Measurements from ENCODE around the gene CPNE5. TPM values are rescaled to one million over a fixed set of nuclear protein-coding genes. Genes with fewer than 3 reads are reported as not detected.

The CPNE5 gene
- total RNA-seq, 1 experiment from 2014 or later, result not detected

DNA sequence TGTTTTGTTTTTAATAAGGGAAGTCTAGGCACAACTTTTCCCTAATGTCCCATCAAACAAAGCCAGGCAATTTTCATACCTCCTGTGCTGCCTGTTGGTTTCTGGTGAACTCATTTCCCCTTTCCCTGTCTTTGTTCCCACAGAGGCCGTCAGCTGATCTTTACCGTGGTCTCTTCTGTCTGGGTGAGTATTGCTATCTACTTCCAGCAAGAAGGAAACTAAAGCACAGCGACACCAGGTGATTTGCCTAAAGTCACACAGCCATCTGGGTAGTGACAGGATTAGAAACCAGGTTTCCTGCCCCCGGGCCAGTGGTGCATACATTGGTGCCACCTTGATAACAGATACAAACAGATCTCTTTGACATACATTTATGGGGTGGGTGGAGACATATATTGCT, 82.0 kb downstream of the CPNE5 start:
- peaks cover 13% of the 10 kb centered on the region for H3K4me1 Mint-ChIP-seq (ENCODE audit: low read depth, unreplicated experiment)

DNA sequence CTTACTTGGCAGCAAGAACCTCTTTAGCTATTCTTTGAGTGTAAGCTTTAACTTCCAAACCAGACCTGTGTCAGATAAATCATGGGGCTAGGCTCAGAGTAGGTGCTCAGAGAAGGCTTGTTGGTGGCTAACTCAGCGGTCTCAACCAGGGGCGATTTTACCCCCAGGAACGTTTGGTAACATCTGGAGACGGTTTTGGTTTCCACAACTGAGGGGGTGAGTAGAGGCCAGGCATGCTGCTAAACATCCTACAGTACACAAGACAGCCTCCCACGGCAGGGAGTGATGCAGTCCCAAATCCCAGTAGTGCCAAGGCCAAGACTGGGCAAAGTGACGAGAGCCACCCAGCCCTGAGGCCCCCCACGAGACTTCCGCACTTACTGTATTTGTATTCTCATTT, 82.5 kb downstream of the CPNE5 start:
- H3K4me1 Mint-ChIP-seq (ENCODE audit: low read depth, unreplicated experiment), result peaks cover 13% of the 10 kb centered on the region
- no peaks in the 10 kb centered on the region for H3K9me3 Mint-ChIP-seq (ENCODE audit: unreplicated experiment)
- peaks cover 2% of the 10 kb centered on the region for H3K27me3 Mint-ChIP-seq (ENCODE audit: insufficient read depth, unreplicated experiment)
- H3K4me3 Mint-ChIP-seq (ENCODE audit: unreplicated experiment), result no peak overlapping the region
- no peaks in the 10 kb centered on the region for H3K36me3 Mint-ChIP-seq (ENCODE audit: insufficient read depth, unreplicated experiment)
- no TSS peak for BruUV-seq (replicated peaks)
- Histone ChIP-seq H3K9me3 (no peaks in the 10 kb centered on the region), H3K4me3 (ENCODE audit: low read depth, low read length) (no peak overlapping the region), H3K36me3 (ENCODE audit: control insufficient read depth, insufficient read depth, low read length) (no peaks in the 10 kb centered on the region), H3K4me1 (no peaks in the 10 kb centered on the region), H3K27me3 (replicated peaks; ENCODE audit: control insufficient read depth, insufficient read depth, low read length) (no peaks in the 10 kb centered on the region)
- no peak overlapping the region for H3K27ac Mint-ChIP-seq (ENCODE audit: unreplicated experiment)
- ChIA-PET POLR2A (no interaction called here), CTCF (no interaction called here)
- no peak for DNase-seq
- intact Hi-C loops (cut with micrococcal nuclease; ENCODE audit: unreplicated experiment), result loop anchor here (10.0 kb wide), 1 partner anchor 72 kb away; no protein-coding TSS in a partner anchor
- TF ChIP-seq, protein P1, sequence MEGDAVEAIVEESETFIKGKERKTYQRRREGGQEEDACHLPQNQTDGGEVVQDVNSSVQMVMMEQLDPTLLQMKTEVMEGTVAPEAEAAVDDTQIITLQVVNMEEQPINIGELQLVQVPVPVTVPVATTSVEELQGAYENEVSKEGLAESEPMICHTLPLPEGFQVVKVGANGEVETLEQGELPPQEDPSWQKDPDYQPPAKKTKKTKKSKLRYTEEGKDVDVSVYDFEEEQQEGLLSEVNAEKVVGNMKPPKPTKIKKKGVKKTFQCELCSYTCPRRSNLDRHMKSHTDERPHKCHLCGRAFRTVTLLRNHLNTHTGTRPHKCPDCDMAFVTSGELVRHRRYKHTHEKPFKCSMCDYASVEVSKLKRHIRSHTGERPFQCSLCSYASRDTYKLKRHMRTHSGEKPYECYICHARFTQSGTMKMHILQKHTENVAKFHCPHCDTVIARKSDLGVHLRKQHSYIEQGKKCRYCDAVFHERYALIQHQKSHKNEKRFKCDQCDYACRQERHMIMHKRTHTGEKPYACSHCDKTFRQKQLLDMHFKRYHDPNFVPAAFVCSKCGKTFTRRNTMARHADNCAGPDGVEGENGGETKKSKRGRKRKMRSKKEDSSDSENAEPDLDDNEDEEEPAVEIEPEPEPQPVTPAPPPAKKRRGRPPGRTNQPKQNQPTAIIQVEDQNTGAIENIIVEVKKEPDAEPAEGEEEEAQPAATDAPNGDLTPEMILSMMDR (IDR thresholded peaks at IDR 0.05; ENCODE audit: insufficient read depth in 1 of 2, low read depth in 1 of 2, low read length in 1 of 2, severe bottlenecking in 1 of 2, unreplicated experiment in 1 of 2), result no peak

More for the DNA sequence above, 82.0 kb downstream of the CPNE5 start:
- H3K36me3 Mint-ChIP-seq (ENCODE audit: insufficient read depth, unreplicated experiment), result no peaks in the 10 kb centered on the region
- no TSS peak for BruUV-seq (replicated peaks)
- intact Hi-C loops (cut with micrococcal nuclease; ENCODE audit: unreplicated experiment), result loop anchor here (10.0 kb wide), 1 partner anchor 72 kb away; no protein-coding TSS in a partner anchor
- no peaks in the 10 kb centered on the region for H3K4me1 ChIP-seq
- peaks cover 2% of the 10 kb centered on the region for H3K27me3 Mint-ChIP-seq (ENCODE audit: insufficient read depth, unreplicated experiment)
- H3K27ac Mint-ChIP-seq (ENCODE audit: unreplicated experiment), result no peak overlapping the region
- no peaks in the 10 kb centered on the region for H3K9me3 Mint-ChIP-seq (ENCODE audit: unreplicated experiment)
- H3K4me3 ChIP-seq (ENCODE audit: low read depth, low read length), result no peak overlapping the region
- H3K4me3 Mint-ChIP-seq (ENCODE audit: unreplicated experiment), result no peak overlapping the region
- DNase-seq, result no peak
- CTCF ChIA-PET, result no interaction called here
- H3K36me3 ChIP-seq (ENCODE audit: control insufficient read depth, insufficient read depth, low read length), result no peaks in the 10 kb centered on the region
- TF ChIP-seq, protein P1 (IDR thresholded peaks at IDR 0.05; ENCODE audit: insufficient read depth in 1 of 2, low read depth in 1 of 2, low read length in 1 of 2, severe bottlenecking in 1 of 2, unreplicated experiment in 1 of 2), result no peak
- H3K9me3 ChIP-seq, result no peaks in the 10 kb centered on the region
- POLR2A ChIA-PET, result no interaction called here
- no peaks in the 10 kb centered on the region for H3K27me3 ChIP-seq (replicated peaks; ENCODE audit: control insufficient read depth, insufficient read depth, low read length)

DNA sequence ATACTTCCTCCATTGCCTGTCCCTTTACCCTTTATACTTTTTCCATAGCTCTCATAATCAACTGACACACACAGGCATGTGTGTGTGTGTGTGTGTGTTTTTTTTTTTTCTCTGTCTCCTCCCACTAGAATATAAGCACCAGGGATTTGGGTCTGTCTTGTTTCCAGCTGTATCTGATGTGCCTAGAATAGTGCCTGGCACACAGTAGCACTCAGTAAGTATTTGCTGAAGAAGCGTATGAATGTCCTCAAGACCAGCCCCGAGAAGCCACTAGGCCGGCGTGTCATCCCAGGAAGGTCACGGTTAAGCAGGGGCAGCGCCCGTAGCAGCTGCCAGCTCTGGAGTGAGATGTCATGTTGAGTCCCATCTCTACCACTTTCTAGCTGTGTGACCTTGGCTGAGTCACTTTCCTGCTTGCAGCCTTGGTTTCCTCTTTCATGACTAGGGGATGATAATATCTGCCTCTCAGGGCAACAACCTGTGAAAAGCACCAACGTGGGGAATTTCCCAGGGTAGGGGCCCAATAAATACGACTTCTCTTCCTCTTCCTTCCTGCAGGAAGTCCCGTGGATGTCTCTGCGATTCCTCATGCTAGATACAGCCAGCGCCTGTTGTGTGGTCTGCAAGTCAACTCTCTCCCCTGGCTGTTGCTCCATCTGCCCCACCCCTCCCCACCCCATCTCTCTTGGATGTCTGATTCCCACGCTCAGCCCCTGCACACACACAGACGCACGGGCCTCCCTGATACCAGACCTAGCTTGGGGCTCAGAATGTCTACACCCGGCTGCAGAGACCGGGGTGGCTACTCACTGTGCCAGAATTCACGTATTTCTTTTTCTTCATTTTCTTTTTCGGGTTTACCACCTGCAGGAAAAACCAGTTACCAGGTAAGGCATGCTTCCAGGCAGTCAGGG, 83.6 kb downstream of the CPNE5 start:
- Mint-ChIP-seq H3K36me3 (ENCODE audit: insufficient read depth, unreplicated experiment) (no peaks in the 10 kb centered on the region), H3K4me1 (ENCODE audit: low read depth, unreplicated experiment) (peaks cover 13% of the 10 kb centered on the region), H3K9me3 (ENCODE audit: unreplicated experiment) (no peaks in the 10 kb centered on the region), H3K27ac (ENCODE audit: unreplicated experiment) (no peak overlapping the region), H3K4me3 (ENCODE audit: unreplicated experiment) (no peak overlapping the region), H3K27me3 (ENCODE audit: insufficient read depth, unreplicated experiment) (peaks cover 2% of the 10 kb centered on the region)
- TF ChIP-seq, protein P1 (IDR thresholded peaks at IDR 0.05; ENCODE audit: insufficient read depth in 1 of 2, low read depth in 1 of 2, low read length in 1 of 2, severe bottlenecking in 1 of 2, unreplicated experiment in 1 of 2), result no peak
- intact Hi-C loops (cut with micrococcal nuclease; ENCODE audit: unreplicated experiment), result loop anchor here (10.0 kb wide), 1 partner anchor 71 kb away; no protein-coding TSS in a partner anchor
- no peak overlapping the region for H3K4me3 ChIP-seq (ENCODE audit: low read depth, low read length)
- no peaks in the 10 kb centered on the region for H3K27me3 ChIP-seq (replicated peaks; ENCODE audit: control insufficient read depth, insufficient read depth, low read length)
- H3K36me3 ChIP-seq (ENCODE audit: control insufficient read depth, insufficient read depth, low read length), result no peaks in the 10 kb centered on the region
- ChIA-PET POLR2A (no interaction called here), CTCF (interaction anchor here (0.8 kb wide), 1 partner anchor 140 kb away, joined by 5 read pairs; no protein-coding TSS in a partner anchor)
- no TSS peak for BruUV-seq (replicated peaks)
- no peaks in the 10 kb centered on the region for H3K4me1 ChIP-seq
- no peaks in the 10 kb centered on the region for H3K9me3 ChIP-seq
- no peak for DNase-seq
